AG10803 (cell line): ENCODE data around the gene NDE1.
A peak's percentile ranks its signal among the peaks of the same experiment; 100 is the strongest.

Experiments
- DNase-seq: peaks from one replicate; pipeline ENCODE4 v3.0.0; 2010; ENCODE audit warnings: low read depth
- H3K4me3 ChIP-seq: 2 replicates; pipeline ENCODE4 v1.5.1; 2011; ENCODE audit warnings: mild to moderate bottlenecking, low read length, control low read depth
- TF ChIP-seq, protein P1 (sequence below): conservative IDR thresholded peaks from 2 replicates; pipeline ENCODE4 v1.5.1; 2011; ENCODE audit warnings: mild to moderate bottlenecking, low read length, control low read depth, inconsistent platforms

NDE1 gene

DNA sequence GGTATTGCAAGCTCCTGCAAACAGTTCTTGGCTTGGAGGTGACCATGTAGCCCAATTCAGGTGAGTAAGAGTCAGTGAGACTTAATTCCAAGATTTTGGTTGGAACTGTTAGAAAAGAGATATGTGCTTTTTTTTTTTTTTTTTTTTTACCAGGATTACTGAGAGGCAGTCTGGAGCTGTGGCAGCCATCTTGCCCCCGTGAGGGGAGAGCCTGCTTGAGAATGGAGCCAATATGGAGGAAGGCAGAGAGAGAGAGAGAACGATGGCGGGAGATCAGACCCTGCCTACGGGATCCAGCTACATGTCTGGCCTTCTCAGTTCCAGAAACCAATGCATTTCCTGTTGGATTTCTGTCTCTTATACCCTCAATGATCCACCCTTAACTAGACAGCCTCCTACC lies 109.0 kb downstream of the NDE1 start:
- DNase-seq: no peak
- no peak overlapping the region for H3K4me3 ChIP-seq
- TF ChIP-seq, protein P1, sequence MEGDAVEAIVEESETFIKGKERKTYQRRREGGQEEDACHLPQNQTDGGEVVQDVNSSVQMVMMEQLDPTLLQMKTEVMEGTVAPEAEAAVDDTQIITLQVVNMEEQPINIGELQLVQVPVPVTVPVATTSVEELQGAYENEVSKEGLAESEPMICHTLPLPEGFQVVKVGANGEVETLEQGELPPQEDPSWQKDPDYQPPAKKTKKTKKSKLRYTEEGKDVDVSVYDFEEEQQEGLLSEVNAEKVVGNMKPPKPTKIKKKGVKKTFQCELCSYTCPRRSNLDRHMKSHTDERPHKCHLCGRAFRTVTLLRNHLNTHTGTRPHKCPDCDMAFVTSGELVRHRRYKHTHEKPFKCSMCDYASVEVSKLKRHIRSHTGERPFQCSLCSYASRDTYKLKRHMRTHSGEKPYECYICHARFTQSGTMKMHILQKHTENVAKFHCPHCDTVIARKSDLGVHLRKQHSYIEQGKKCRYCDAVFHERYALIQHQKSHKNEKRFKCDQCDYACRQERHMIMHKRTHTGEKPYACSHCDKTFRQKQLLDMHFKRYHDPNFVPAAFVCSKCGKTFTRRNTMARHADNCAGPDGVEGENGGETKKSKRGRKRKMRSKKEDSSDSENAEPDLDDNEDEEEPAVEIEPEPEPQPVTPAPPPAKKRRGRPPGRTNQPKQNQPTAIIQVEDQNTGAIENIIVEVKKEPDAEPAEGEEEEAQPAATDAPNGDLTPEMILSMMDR: no peak

- DNase-seq: no peak
- H3K4me3 ChIP-seq: no peak overlapping the region
- TF ChIP-seq, protein P1: no peak
These were observed 110.1 kb downstream of the NDE1 start for GRCh38 chr16:15760129-15760528.

GRCh38 chr16:15764112-15764511 lies 114.1 kb downstream of the NDE1 start:
- no peak for DNase-seq
- H3K4me3 ChIP-seq: no peak overlapping the region
- TF ChIP-seq, protein P1: no peak

DNA sequence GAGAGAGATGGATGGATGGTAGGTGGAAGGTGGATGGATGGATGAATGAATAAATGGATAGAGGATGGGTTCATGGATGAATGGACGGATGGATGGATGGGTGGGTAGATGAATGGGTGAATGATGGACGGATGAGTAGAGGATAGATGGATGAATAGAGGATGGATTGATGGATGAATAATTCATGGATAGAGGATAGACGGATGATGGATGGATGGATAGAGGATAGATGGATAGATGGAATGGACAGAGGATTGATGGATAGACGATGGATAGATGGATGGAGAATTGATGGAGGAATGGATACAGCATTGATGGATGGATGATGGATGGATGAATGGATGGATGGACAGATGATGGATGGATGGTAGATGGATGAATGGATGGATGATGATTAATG lies 115.1 kb downstream of the NDE1 start:
- DNase-seq: no peak
- TF ChIP-seq, protein P1: no peak
- no peak overlapping the region for H3K4me3 ChIP-seq

GRCh38 chr16:15765880-15766279 lies 115.8 kb downstream of the NDE1 start:
- TF ChIP-seq, protein P1: peak; percentile 85
- DNase-seq: peak; percentile 48
- H3K4me3 ChIP-seq: no peak overlapping the region

- TF ChIP-seq, protein P1: no peak
- H3K4me3 ChIP-seq: no peak overlapping the region
- no peak for DNase-seq
These were observed 116.9 kb downstream of the NDE1 start for GRCh38 chr16:15766918-15767317.

DNA sequence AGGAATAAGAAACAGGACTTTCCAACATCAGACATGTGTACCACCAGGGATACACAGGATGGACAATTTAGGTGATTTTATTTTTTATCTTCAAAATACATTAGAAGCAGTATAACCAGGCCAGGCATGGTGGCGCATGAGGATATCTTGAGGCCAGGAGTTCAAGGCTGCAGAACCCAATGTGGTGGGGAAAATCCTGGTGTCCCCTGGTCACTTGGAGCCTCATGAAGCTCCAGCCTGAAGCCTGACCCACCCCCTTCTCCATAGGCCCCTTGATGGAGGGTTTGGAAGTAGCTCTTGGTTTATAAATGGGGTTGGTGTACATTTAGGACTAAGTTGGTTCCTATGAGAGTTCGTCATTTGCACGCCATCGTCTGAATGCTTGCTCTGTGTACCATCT lies 118.2 kb downstream of the NDE1 start:
- no peak for DNase-seq
- H3K4me3 ChIP-seq: no peak overlapping the region
- TF ChIP-seq, protein P1: no peak
